Measurements from ENCODE around the gene CKS1B.

Gene CKS1B

GRCh38 chr1:154945962-154946850 lies 28.3 kb upstream of the CKS1B start:
- no peak for TF ChIP-seq POLR2AphosphoS5 (IDR thresholded peaks at IDR 0.05; ENCODE audit: low read depth, low read length)
- TF ChIP-seq FOXP2 (optimal IDR thresholded peaks at IDR 0.05; ENCODE audit: borderline replicate concordance, extremely low read depth, extremely low read length, insufficient read depth), result no peak
- TF ChIP-seq TAF1 (IDR thresholded peaks at IDR 0.05; ENCODE audit: borderline replicate concordance, insufficient read depth, low read length), result no peak
- TF ChIP-seq REST (IDR thresholded peaks at IDR 0.05; ENCODE audit: insufficient read depth in 1 of 2, low read depth in 2 of 2, low read length in 2 of 2), result no peak
- no peak for TF ChIP-seq SIN3A (IDR thresholded peaks at IDR 0.05; ENCODE audit: borderline replicate concordance, insufficient read depth, low read length)

- no peak for TF ChIP-seq REST (IDR thresholded peaks at IDR 0.05; ENCODE audit: insufficient read depth in 1 of 2, low read depth in 2 of 2, low read length in 2 of 2)
- TF ChIP-seq FOXP2 (optimal IDR thresholded peaks at IDR 0.05; ENCODE audit: borderline replicate concordance, extremely low read depth, extremely low read length, insufficient read depth), result no peak
- TF ChIP-seq TAF1 (IDR thresholded peaks at IDR 0.05; ENCODE audit: borderline replicate concordance, insufficient read depth, low read length), result no peak
- TF ChIP-seq SIN3A (IDR thresholded peaks at IDR 0.05; ENCODE audit: borderline replicate concordance, insufficient read depth, low read length), result no peak
- TF ChIP-seq POLR2AphosphoS5 (IDR thresholded peaks at IDR 0.05; ENCODE audit: low read depth, low read length), result no peak
Observed at GRCh38 chr1:154948079-154948478, 26.4 kb upstream of the CKS1B start.

GRCh38 chr1:154951901-154952657 lies 22.4 kb upstream of the CKS1B start:
- TF ChIP-seq FOXP2 (optimal IDR thresholded peaks at IDR 0.05; ENCODE audit: borderline replicate concordance, extremely low read depth, extremely low read length, insufficient read depth) (no peak), TAF1 (IDR thresholded peaks at IDR 0.05; ENCODE audit: borderline replicate concordance, insufficient read depth, low read length) (no peak), SIN3A (IDR thresholded peaks at IDR 0.05; ENCODE audit: borderline replicate concordance, insufficient read depth, low read length) (no peak)

- TF ChIP-seq FOXP2 (optimal IDR thresholded peaks at IDR 0.05; ENCODE audit: borderline replicate concordance, extremely low read depth, extremely low read length, insufficient read depth) (no peak), SIN3A (IDR thresholded peaks at IDR 0.05; ENCODE audit: borderline replicate concordance, insufficient read depth, low read length) (no peak), REST (IDR thresholded peaks at IDR 0.05; ENCODE audit: insufficient read depth in 1 of 2, low read depth in 2 of 2, low read length in 2 of 2) (no peak), TAF1 (IDR thresholded peaks at IDR 0.05; ENCODE audit: borderline replicate concordance, insufficient read depth, low read length) (no peak), POLR2AphosphoS5 (IDR thresholded peaks at IDR 0.05; ENCODE audit: low read depth, low read length) (no peak)
Observed at GRCh38 chr1:154952664-154953063, 21.8 kb upstream of the CKS1B start.

GRCh38 chr1:154953611-154954038 lies 20.9 kb upstream of the CKS1B start:
- TF ChIP-seq POLR2AphosphoS5 (IDR thresholded peaks at IDR 0.05; ENCODE audit: low read depth, low read length) (no peak), TAF1 (IDR thresholded peaks at IDR 0.05; ENCODE audit: borderline replicate concordance, insufficient read depth, low read length) (no peak), REST (IDR thresholded peaks at IDR 0.05; ENCODE audit: insufficient read depth in 1 of 2, low read depth in 2 of 2, low read length in 2 of 2) (no peak), SIN3A (IDR thresholded peaks at IDR 0.05; ENCODE audit: borderline replicate concordance, insufficient read depth, low read length) (no peak), FOXP2 (optimal IDR thresholded peaks at IDR 0.05; ENCODE audit: borderline replicate concordance, extremely low read depth, extremely low read length, insufficient read depth) (no peak)
